NCI-H82 treated with DMSO at 0.1 percent for 48 hours (cell line): ENCODE data around the gene FIP1L1.
"Not testable (repeated sequence)": the region's sequence is repeated elsewhere in the genome, so short reads cannot be mapped to it uniquely, and the experiment has no call there.

ENCODE experiments used
- DNase-seq: peaks from one replicate; lab custom pipeline; 2025; ENCODE audit not compliant: unreplicated experiment; lab: John Stamatoyannopoulos, UW

The FIP1L1 gene

GRCh38 chr4:53376900-53377299, 541 bp upstream of the FIP1L1 start:
- DNase-seq: no peak

GRCh38 chr4:53378171-53378482, 686 bp downstream of the FIP1L1 start:
- DNase-seq: no peak

DNA sequence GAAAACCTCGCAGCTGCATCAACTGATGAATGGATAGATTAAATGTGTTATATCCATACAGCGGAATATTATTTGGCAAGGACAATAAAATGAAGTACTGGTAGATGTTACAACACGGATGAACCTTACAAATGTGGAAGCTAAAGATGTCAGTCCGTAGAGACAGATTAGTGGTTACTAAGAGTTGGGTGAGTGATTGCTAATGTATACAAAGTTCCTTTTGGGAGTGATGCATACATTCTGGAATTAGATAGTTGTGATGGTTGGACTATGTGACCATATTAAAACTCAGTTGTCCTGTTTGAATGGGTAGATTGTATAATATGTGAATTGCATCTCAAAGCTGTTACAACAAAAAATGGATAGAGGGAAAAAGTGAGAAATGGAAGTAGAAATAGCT, 2.8 kb downstream of the FIP1L1 start:
- no peak for DNase-seq

DNA sequence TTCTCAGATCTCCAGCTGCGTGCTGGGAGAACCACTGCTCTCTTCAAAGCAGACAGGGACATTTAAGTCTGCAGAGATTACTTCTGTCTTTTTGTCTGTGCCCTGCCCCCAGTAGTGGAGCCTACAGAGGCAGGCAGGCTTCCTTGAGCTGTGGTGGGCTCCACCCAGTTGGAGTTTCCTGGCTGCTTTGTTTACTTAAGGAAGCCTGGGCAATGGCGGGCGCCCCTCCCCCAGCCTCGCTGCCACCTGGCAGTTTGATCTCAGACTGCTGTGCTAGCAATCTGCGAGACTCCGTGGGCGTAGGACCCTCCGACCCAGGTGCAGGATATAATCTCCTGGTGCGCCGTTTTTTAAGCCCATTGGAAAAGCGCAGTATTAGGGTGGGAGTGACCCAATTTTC, 32.0 kb downstream of the FIP1L1 start:
- DNase-seq: not testable (repeated sequence)

GRCh38 chr4:53419208-53419607, 41.8 kb downstream of the FIP1L1 start:
- DNase-seq: no peak

GRCh38 chr4:53421791-53422190, 44.4 kb downstream of the FIP1L1 start:
- no peak for DNase-seq

- DNase-seq: no peak
Measured at GRCh38 chr4:53422367-53422766, 44.9 kb downstream of the FIP1L1 start.

- DNase-seq: no peak
Measured at GRCh38 chr4:53424280-53424679, 46.8 kb downstream of the FIP1L1 start.

DNA sequence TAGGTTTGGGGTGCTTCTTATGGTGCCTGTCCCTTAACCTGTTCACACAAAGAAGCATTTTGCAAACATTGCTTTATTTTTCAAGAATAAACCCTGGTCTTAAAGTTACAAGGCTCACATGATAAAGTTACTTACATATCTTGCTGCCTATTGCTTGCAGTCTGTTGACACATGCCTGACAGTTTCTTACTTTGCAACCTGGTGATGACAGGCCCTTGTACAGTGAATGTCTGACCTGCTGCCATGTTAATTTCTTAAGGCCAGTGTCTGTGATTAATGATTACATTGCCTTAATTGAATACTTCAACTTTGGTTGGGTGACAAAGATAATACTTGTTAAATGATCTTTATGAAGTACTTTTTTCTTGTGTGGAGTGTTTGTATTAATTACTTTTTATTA, 49.9 kb downstream of the FIP1L1 start:
- no peak for DNase-seq

- no peak for DNase-seq
Measured at GRCh38 chr4:53431052-53431451, 53.6 kb downstream of the FIP1L1 start.

GRCh38 chr4:53432528-53433424, 55.3 kb downstream of the FIP1L1 start:
- DNase-seq: no peak

DNA sequence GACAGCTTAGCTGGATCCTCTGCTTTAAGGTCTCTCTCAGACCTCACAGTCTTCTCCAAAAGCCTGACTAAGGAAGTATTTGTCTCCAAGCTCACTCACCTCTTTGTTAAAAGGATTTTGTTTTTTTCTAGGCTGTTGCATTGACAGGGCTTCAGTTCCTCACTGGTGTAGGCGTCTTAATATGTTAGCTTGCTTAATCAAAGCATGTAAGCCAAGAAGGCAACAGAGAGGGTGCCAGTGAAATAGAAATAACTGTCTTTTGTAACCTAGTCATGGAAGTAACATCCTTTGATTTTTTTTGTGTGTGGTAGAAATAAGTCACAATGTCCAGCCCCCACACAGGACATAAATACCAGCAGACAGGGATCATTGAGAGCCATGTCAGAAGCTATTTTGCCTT, 58.8 kb downstream of the FIP1L1 start:
- DNase-seq: no peak

- no peak for DNase-seq
Measured at GRCh38 chr4:53441564-53441963, 64.1 kb downstream of the FIP1L1 start.

GRCh38 chr4:53444954-53445353, 67.5 kb downstream of the FIP1L1 start:
- no peak for DNase-seq

GRCh38 chr4:53450773-53451172, 73.3 kb downstream of the FIP1L1 start:
- DNase-seq: no peak

- no peak for DNase-seq
Measured at GRCh38 chr4:53453385-53453784, 75.9 kb downstream of the FIP1L1 start.

GRCh38 chr4:53455766-53456165, 78.3 kb downstream of the FIP1L1 start:
- DNase-seq: no peak

DNA sequence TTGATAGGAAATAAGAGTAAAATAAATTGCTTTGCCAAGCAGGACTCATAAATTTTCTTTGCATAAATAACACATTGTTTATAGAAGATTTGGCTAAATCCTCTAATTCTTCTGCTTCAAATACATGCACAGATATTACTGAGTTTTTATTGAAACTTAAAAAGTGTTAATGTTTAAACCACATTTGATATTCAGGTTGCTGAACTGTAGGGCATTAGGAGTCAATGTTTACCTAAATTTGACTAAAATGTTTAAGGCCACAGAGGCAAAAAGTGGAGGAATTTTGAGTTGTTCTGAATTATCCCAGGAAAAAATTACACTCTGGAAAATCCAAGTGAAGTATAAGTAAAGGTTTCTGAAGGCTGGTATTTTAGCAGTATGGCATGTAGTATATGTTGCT, 78.7 kb downstream of the FIP1L1 start:
- no peak for DNase-seq

DNA sequence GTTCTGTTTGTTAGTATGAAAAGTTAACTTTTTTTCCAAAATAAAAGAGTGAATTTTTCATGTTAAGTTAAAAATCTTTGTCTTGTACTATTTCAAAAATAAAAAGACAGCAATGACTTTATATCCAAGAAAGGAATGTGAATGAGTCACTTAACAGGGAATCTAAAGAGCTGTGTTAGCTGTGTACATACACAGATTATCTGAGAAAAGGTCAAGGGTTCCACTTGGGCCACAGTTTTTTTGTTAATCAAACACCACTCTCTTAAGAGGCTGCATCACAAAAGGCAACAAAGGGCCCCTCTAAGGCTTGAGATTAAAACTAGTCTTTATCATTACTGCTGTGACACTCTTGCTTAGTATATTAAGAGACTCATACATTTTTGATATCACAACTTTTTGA, 82.1 kb downstream of the FIP1L1 start:
- DNase-seq: no peak

DNA sequence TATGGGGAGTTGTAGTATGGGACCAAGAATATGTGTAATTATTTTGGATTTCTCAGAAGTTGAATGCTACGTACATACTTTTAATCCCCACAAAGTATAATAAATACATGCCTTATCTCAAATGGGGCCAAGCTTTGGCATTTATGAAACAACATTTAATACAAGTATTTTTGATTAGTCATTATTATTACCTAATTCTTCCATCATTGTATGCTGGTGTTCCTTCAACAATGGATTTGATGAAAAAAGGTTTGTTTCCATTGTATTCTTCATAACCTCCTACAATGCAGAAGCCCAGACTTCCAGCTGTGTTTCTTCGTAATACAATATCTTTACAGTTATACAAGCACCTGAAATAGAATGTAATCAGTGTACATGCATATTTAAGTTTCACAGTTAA, 83.8 kb downstream of the FIP1L1 start:
- DNase-seq: no peak

DNA sequence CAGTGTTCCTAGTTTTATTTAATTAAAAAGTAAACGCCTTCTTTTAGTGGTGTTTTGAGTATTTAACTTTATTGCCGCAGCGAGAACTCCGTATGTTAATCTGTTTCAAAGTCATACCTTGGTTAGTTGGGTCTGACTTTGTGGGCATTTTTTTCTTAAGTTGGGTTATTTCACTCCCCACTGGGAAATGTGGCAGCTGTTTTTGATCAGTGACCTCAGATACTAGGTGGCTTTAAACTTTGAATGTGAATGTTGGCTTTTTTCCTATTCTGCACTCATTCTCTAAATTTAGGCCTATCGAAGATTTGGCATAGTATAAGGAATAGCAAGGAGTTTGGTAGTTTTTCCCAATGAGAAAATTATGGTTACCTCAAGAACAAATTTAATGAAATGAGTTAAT, 85.9 kb downstream of the FIP1L1 start:
- DNase-seq: no peak

DNA sequence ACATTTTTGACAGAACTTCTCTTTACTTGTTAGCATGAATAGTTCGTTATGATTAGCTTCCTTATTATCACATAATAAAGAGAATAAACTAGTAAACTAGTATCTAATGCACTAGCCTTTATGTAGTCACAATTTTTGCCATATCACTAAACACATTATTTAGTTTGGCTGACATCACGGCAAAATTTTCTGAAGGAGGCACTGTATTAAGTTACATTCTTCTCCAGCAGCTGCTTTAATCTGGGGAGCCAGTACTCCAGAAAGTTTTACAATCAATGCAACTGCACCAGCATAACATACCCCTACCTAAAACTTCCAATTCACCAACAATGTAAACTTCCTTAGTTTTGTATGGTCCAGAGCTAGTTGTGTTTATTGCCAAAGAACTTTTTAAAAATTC, 87.8 kb downstream of the FIP1L1 start:
- no peak for DNase-seq

GRCh38 chr4:53465891-53466290, 88.5 kb downstream of the FIP1L1 start:
- no peak for DNase-seq
